Lower lobe of right lung (tissue), 2 donors: Measurements from ENCODE around the gene DAAM2. TPM values are rescaled to one million over a fixed set of nuclear protein-coding genes. Genes with fewer than 3 reads are reported as not detected.

Experiments used
- ATAC-seq, 2 donors: fragments of 200-7000 bp; cut with Tn5 transposase; one replicate each; pipeline ENCODE4 v1.9.1; 2020 to 2022; ENCODE audit warnings: mild to moderate bottlenecking in 2 of 2, moderate library complexity in 2 of 2
- DNase-seq: peaks from one replicate; pipeline ENCODE4 v3.0.0-alpha.2; 2020
- H3K27ac ChIP-seq: fragments of 200-600 bp; one replicate; pipeline ENCODE4 v1.8.0; 2022
- H3K27me3 ChIP-seq: fragments of 200-600 bp; one replicate; pipeline ENCODE4 v1.8.0; 2022; ENCODE audit warnings: low read depth
- H3K36me3 ChIP-seq: fragments of 200-600 bp; one replicate; pipeline ENCODE4 v1.8.0; 2022; ENCODE audit warnings: mild to moderate bottlenecking
- H3K4me1 ChIP-seq: fragments of 200-600 bp; one replicate; pipeline ENCODE4 v1.8.0; 2022
- H3K4me3 ChIP-seq: fragments of 200-600 bp; one replicate; pipeline ENCODE4 v1.8.0; 2022; ENCODE audit warnings: mild to moderate bottlenecking
- H3K9me3 ChIP-seq: fragments of 200-600 bp; one replicate; pipeline ENCODE4 v1.8.0; 2022
- CTCF ChIP-seq: fragments of 200-600 bp; IDR thresholded peaks from one replicate; pipeline ENCODE4 v1.8.0; 2022; ENCODE audit warnings: antibody characterized with exemption, mild to moderate bottlenecking
- intact Hi-C: fragments of 100-400 bp; cut with DNase I; formaldehyde crosslinking; loops from one replicate; pipeline ENCODE4 v1.11.0; 2022
- total RNA-seq: library from RNA; stranded (reverse); fragmentation: NEBNext Ultra II Directional; extraction: Animal tissue kit (Norgen Biotek cat#: 25700); gene quantifications from one replicate; pipeline ENCODE4 v1.2.1, GENCODE V29; 2021
- donor health status: DM: no; HTN: yes; CAD: no; lungs with severe emphysema.

DAAM2 gene
- total RNA-seq, 1 donor from 2014 or later, result 29.0 TPM

- no peak for TF ChIP-seq CTCF
- ATAC-seq (no peak), DNase-seq (no peak)
- intact Hi-C loops, result no loop called here
- Histone ChIP-seq H3K36me3 (peaks cover 20% of the 10 kb centered on the region), H3K4me3 (no peak overlapping the region), H3K9me3 (no peaks in the 10 kb centered on the region), H3K27ac (no peak overlapping the region), H3K4me1 (peaks cover 7% of the 10 kb centered on the region), H3K27me3 (no peaks in the 10 kb centered on the region)
Observed at GRCh38 chr6:39861663-39862062, 69.5 kb downstream of the DAAM2 start.

- peak; percentile 72 for DNase-seq
- ATAC-seq, result peak; percentile 66 to 73
- no peaks in the 10 kb centered on the region for H3K9me3 ChIP-seq
- no peaks in the 10 kb centered on the region for H3K4me1 ChIP-seq
- no peak overlapping the region for H3K27ac ChIP-seq
- no peaks in the 10 kb centered on the region for H3K27me3 ChIP-seq
- peak; percentile 83 for TF ChIP-seq CTCF
- intact Hi-C loops, result no loop called here
- no peak overlapping the region for H3K4me3 ChIP-seq
- peaks cover 14% of the 10 kb centered on the region for H3K36me3 ChIP-seq
Observed at GRCh38 chr6:39865011-39865888, 73.1 kb downstream of the DAAM2 start.

- TF ChIP-seq CTCF, result no peak
- Histone ChIP-seq H3K9me3 (no peaks in the 10 kb centered on the region), H3K27me3 (no peaks in the 10 kb centered on the region), H3K4me3 (no peak overlapping the region), H3K4me1 (no peaks in the 10 kb centered on the region), H3K27ac (no peak overlapping the region), H3K36me3 (peaks cover 20% of the 10 kb centered on the region)
- DNase-seq (no peak), ATAC-seq (no peak)
- intact Hi-C loops, result no loop called here
Observed at GRCh38 chr6:39867592-39867991, 75.4 kb downstream of the DAAM2 start.

GRCh38 chr6:39870950-39871349 lies 78.8 kb downstream of the DAAM2 start:
- DNase-seq, result no peak

GRCh38 chr6:39873439-39873838 lies 81.3 kb downstream of the DAAM2 start:
- H3K36me3 ChIP-seq, result peaks cover 69% of the 10 kb centered on the region
- no peaks in the 10 kb centered on the region for H3K9me3 ChIP-seq
- H3K4me1 ChIP-seq, result no peaks in the 10 kb centered on the region

More at GRCh38 chr6:39870950-39871349, 78.8 kb downstream of the DAAM2 start:
- H3K27me3 ChIP-seq, result no peaks in the 10 kb centered on the region
- H3K36me3 ChIP-seq, result peaks cover 54% of the 10 kb centered on the region
- no peak overlapping the region for H3K27ac ChIP-seq
- no peak for ATAC-seq
- H3K4me3 ChIP-seq, result no peak overlapping the region
- intact Hi-C loops, result no loop called here
- TF ChIP-seq CTCF, result no peak
- no peaks in the 10 kb centered on the region for H3K9me3 ChIP-seq
- H3K4me1 ChIP-seq, result no peaks in the 10 kb centered on the region

More at GRCh38 chr6:39873439-39873838, 81.3 kb downstream of the DAAM2 start:
- intact Hi-C loops, result no loop called here
- no peak for ATAC-seq
- TF ChIP-seq CTCF, result no peak
- H3K27ac ChIP-seq, result no peak overlapping the region
- no peak overlapping the region for H3K4me3 ChIP-seq
- no peaks in the 10 kb centered on the region for H3K27me3 ChIP-seq
- no peak for DNase-seq
